D341Med (cell line): ENCODE data around the gene ATXN10.
"Not testable (repeated sequence)": the region's sequence is repeated elsewhere in the genome, so short reads cannot be mapped to it uniquely, and the experiment has no call there.

Experiments
- DNase-seq: peaks from one replicate; pipeline ENCODE4 v3.0.0; 2012; ENCODE audit warnings: low spot score

ATXN10 gene

DNA sequence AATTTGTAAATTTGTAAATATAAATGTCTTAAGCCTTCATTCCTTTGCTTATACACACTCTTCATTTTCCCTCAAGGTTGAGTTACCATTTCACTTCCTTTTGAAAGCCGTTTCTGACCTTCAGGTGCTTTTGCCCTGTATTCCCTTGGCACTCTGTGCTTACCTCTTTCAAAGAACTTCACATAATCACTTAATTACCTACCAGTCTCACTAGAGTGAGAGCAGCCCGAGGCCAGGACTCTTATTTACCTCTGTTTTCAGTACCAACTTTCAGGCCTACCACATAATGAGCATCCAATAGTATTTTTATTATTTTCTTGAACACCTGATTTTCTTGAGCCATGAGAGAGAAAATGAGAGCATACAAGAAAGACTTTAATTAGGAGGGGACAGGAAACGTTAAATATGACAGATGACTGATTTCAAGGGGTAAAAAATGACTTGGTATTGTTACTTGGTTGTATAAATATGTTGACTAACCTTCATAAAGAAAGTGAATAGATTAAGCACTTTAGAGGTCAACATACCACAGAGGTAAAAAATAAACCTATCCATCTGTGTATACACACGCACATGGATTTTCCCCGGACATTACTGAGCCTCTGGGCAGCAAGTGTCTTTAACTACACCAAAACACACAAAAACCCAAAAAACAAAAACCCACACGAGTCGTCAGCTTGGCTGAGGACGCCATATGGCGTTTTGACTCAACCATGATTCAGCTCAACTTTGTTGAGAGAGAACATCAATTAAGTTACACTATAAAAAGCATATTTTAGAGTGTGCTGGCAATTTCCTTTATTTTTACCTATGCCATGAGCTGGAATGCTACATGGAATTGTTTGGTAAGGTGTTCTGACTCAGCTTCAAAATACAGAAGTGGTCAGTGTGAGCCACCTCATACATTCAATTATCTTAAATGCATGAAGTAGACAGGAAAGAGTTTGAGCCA is 7.6 kb downstream of the ATXN10 start:
- DNase-seq = no peak

DNA sequence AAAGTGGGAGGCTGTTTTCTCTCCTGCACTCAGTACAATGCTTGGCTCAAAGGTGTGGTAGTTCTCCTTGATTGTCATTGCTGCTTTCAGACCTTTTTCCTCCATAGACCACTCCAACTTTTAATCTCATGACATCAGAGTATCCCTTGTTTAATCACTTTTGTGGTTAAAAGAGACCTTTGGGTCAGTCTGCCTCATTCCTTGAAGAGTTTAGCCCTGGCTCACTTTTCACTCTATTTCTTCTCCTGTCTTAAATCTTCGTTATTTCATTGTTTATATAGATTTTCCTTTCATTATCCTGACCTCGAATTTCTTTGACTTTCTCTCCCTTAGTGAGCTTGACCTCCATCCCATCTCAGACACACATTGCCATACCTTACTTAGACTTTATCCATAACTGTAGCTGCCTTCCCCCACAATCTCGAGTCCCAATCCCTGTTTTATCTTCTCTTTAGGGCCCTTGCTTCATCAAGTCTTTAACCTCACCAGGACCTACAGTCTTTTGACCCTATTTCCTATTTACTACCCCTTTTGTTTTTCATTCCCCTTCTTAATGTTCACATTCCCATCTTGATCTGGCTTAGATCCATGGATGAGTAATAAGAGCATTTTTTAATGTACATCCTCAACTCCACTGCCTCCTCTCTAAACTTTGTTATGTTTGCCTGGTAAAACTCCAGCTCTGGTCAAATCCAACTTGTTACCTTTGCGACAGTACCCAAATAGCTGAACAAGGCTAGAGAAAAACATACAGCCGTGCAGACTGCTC is 9.5 kb downstream of the ATXN10 start:
- DNase-seq = no peak

DNA sequence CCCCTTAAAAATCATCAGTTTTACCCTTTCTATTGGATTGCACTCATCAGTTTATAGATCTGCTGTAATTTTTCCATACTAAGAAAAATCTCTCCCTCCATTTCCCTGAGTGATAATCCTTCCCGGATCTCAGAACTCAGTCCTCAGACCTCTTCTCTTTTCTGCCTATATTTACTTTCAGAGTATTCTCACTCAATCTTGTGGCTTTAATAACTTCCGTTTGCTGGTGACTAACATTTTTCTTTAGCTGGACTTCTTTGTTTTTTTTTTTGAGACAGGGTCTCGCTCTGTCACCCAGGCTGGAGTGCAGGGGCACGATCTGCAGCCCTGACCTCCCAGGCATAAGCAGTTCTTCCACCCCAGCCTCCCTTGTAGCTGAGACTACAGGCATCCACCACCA is 10.4 kb downstream of the ATXN10 start:
- DNase-seq = no peak

DNA sequence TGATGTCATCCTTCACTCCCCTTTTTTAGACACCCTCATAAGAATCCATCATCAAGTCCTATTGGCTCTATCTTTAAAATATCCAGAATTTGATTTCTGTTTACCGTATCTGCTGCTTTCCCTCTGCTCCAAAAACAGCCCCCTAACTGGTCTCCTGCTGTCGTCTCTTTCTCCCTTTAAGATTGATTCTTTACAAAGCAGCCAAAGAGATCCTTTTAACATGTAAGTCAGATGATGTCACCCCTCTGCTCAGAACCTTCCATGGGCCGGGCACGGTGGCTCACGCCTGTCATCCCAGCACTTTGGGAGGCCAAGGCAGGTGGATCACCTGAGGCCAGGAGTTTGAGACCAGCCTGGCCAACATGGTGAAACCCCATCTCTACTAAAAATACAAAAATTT is 11.1 kb downstream of the ATXN10 start:
- not testable (repeated sequence) for DNase-seq

DNA sequence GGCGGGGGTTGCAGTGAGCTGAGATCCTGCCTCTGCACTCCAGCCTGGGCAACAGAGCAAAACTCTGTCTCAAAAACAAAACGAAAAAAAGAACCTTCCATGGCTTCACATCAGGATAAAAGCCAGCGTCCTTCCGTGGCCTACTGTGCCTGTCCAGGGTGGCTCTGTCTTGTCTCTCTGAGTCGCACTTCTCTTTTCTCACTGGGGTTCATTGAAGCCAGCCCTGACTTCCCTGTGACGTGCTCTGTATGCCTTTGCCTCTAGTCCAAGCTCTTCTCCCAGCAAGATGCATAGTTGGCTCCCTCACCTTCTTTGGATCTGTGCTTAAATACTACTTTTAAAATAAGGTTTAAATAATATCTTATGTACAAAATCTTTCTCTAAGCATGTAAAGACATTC is 11.6 kb downstream of the ATXN10 start:
- DNase-seq = no peak

DNA sequence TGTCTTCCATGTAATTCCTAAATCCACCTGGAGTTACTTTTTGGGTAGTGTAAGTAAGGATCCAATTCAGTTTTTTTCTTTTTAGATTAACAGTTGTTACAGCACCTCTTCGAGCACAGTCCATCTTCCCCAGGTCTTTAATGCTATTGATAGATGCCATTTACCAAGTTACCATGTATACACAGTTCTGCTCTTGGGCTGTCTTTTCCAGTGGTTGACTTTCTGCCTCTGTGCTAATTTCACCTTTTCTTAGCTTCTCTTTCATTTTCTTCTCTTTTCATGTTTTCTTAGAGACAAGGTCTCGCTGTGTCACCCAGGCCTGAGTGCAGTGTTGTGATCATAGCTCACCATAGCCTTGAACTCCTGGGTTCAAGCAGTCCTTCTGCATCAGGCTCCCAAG is 12.0 kb downstream of the ATXN10 start:
- no peak for DNase-seq

DNA sequence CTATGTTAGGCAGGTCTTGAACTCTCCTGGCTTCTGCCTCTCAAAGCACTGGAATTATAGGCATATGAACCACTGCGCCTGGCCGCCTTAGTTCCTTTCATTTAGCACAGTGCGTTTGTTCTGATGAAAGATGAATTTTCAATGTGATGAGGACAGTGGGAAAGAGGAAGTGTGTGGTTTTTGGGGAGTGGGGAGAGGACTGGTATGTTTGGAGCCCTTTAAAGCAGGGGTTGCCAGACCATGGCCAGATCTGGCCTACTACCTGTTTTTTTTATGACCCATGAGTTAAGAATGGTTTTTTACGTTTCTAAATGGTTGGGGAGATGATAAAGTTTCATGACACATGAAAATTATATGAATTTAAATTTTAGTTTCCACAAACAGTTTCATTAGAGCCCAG is 12.5 kb downstream of the ATXN10 start:
- no peak for DNase-seq

DNA sequence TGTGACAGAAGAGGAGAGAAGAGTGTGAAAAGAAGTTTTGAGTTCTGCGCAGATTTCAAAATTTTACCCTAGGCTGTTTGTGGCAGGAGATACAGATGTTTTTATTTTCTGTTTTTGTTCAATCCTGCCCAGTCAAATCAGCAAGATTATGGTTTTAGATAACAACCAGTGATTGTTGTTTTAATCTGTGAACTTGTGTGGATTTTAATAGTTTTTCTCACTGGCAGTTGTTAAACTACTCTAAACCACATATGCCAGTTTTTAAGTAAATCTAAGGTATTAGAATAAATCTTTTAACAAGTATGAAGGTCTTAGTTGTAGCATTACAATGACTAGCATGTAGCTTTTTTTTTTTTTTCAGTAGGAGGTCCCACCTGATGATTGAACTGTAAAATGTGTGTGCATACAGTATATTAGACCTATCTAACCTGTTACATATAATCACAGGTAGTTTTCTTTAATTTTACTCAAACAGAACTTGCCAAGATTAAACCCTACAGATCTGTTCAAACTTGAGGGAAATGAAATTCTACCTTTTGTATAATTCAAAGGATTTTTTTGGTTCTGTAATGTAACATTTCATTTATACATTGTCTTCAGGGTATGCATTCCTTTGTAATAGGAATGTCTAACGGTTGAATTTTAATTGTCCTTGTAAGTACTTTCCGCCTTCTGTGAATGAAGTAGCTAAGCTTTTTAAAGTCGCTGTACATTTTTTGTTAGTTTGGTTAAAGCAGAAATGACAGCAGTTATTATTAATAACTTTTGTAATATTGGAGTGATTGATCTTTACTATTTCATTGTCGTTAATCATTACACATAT is 13.3 kb downstream of the ATXN10 start:
- no peak for DNase-seq

DNA sequence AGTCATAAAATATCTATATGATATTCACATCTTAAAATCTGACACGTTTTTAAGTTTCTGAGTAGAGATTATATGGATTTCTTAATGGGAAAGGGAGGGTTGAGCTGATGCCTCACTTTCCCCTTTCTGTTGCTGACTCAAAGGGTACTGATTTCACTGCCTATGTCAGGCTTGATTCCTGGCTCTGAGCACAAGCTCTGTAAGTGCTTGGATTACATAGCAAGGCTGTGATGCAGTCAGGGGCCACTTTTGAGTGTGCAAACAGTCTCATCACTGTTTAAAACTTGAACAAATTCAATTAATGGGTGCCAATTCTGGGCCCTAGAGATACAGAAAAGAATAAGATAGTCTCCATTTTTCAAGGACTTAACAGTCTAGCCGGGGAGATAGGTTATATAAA is 14.4 kb downstream of the ATXN10 start:
- no peak for DNase-seq

DNA sequence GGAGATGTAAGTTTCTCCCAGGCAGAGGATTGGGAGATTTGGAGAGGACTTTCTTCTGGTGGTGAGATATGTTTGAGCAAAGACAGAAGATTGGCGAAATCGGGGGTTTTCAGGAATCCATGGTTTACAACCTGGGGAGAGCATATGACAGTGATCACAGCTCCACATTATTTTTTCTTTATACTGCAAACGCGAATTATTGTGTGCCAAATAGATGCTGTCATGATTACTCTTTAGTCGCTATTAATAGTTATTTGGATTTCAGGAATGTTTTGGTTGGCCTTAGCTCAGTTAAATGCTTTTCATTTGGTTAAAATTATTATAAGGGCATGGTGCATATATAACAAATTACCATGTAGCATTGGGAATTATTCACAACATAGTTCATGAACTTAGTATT is 15.2 kb downstream of the ATXN10 start:
- DNase-seq = no peak

DNA sequence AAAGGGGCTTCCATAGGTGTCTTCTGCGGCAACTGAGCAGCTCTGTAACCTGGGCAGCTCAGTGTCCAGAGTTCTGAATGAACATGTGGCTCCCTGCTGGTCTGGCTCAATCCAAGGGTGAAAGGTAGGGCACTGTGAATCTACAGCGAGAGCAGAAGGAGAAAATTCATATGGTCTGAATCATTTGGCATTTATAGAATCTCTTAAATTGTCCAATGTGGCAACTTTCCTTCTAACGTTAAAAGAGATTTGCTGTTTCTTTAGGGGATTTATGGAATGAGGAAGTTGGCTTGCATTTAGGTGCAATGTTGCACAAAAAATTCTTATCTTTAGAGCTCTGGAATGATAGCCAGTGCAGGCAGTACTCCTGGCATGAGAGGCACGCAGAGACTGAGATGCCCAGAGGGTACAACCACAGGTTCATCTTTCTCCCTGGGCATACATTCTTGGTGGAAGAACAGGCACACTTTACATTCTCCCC is 17.0 kb downstream of the ATXN10 start:
- DNase-seq = no peak

DNA sequence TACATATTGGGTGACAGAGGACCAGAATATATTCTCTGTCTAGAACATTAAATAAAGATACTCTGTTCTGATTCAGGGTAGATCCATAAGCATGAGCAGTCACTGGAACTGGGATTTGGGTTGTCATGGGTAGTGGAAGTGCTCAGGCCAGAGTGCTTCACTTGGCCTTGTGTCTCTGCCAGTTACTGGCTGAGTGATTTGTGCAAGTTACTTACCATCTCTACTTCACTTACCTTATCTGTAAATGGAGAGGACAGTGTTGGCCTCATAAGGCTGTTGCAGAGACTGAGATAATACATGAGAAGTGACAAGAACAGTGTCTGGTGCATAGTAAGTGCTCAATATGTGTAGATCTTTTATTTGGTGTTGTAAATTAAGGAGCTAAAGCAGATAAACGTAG is 17.6 kb downstream of the ATXN10 start:
- no peak for DNase-seq

DNA sequence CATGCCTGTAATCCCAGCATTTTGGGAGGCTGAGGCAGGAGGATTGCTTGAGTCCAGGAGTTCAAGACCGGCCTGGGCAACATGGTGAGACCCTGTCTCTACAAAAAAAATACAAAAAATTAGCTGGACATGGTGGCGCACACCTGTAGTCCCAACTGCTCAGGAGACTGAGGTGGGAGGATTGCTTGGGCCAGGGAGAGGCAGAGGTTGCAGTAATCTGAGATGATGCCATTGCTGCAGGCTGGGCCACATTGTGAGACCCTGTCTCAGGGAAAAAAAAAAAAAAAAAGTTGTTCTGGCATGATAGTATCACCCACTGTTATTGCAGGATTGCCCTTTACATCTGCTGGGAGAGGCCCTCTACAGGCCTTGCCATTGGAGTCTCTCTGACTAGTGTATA is 18.4 kb downstream of the ATXN10 start:
- no peak for DNase-seq

DNA sequence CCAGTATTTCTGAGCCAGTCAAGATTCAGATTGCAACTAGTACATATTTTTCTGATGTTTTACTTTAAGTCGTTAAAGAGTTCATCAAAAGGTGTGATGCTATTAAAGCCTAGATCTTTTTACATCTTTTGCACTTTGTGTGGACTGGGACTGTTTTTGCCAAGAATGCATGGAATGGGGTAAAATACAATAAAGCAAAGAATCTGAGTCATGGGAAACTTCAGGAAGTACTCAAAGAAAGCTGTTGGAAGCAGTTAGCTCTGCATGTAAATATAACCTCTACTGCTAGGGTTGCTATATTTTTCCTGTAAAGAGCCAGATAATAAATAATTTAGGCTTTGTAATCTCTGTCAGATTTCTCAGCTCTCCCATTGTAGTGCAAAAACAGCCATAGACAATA is 20.9 kb downstream of the ATXN10 start:
- no peak for DNase-seq

DNA sequence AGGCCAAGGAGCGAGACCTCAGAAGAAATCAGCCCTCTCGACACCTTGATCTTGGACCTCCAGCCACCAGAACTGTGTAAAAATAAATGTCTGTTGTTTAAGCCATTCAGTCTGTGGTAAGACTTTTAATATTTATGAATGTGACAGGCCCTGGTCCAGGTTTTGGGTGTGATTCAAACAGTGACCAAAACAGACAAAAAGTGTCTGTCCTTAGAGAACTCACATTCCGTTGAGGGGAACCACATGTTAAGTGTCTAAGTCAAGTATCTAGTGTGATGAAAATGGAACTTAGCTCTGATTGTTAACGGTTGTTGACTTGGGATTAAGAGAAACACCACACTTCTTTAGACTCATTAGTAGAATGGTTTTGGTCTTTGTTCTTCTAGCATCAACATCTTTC is 22.2 kb downstream of the ATXN10 start:
- DNase-seq = no peak

DNA sequence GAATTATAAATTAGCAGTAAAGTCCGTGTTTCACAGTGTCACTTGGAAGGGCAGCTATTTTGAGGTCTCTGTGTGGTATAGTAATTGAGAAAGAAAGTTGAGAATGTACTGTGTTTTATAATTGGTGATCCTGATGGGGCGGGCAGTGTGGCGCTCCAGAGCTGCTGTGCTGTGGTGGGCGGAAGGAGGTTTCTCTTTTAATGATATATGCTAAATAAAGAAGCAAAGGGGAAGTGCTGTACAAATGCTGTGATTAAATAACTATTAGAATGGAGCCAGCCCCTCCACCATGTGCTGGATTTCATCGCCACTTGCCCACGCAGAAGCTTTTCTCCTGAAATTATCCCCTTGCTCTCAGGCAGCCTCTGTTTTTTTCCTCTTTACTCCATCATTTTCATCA is 24.6 kb downstream of the ATXN10 start:
- no peak for DNase-seq

DNA sequence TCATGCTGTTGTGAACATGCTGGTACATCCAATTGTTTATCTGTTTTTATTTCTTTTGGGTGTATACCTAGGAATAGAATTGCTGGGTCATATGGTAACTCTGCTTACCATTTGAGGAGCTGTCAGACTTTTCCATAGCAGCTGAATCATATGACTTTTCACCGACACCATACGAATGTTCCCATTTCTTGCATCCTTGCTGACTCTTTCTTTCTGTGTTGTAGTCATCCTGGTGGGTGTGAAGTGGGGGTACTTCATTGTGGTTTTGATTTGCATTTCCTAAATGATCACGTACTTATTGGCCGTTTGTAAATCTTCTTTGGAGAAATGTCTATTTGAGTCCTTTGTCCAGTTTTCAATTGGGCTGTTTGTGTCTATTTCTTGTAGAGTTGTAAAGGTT is 26.5 kb downstream of the ATXN10 start:
- no peak for DNase-seq

DNA sequence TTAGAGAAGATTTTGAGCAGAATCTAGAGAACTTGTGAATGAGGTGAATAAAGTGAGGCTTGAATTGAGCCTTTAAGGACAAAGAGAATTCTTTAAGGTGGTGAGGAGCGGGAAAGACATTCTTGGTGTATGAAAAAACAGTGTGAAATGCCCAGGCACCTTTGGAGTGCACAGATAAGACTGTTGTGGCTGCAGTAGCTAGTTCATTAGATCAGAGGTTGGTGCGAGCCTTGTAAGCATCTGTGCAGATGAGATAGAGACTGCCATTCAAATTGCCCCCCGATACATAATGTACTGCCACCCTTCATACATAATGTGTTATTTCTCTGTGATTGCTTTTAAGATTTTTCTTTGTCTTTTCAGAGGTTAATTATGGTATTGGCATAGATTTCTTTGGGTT is 31.3 kb downstream of the ATXN10 start:
- no peak for DNase-seq

DNA sequence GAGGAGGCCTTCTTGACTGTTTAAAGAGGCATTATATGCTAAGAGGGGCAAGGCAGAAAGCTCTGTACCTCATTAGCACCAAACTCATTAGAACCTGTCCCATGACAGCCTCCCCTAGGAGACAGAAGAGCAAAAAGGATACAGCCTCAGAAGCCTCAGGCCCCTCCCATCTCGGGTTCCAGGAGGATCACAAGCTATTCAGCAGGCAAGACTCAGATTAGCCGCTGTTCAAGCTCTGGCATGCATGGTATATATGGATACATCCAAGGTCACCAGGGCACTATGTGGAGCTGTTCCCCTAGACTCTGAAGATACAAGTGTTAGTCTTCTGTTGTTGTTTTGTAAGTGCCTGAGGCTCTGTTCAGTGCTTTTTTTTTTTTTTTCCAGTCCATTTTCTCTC is 32.1 kb downstream of the ATXN10 start:
- DNase-seq = no peak

DNA sequence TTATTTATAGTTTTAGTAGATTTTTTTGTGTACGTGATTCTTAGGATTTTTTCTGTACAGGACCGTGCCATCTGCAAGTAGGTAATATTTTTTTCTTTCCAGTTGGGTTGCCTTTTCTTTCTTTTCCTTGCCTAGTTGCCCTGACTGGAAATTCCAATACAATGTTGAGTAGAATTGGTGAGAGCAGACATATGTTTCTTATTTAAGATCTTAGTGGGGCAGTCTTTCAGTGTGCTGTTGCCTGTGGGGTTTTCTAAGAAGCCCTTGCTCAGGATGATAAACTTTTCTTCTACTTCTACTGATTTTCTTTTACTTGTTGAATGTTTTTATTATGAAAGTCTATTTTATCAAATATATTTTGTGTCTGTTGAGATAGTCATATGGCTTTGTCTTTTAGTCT is 33.0 kb downstream of the ATXN10 start:
- no peak for DNase-seq

DNA sequence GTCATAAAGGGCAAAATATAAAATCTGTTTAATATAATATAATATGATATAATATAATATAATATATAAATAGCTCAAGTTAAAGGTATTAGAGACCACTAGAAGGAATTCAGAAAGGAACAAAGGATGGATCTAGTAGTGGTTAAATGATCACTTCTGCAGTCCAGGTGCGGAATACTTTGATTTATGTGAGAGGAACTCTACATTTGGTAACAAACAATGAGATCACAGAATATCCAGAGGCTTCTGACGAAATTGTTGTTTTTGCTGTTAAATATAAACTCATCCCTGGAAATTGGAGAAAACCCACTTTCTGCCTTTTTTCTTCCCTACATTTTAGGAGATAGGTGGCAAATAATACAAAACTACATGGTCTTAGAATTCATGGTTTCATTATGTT is 36.0 kb downstream of the ATXN10 start:
- no peak for DNase-seq

DNA sequence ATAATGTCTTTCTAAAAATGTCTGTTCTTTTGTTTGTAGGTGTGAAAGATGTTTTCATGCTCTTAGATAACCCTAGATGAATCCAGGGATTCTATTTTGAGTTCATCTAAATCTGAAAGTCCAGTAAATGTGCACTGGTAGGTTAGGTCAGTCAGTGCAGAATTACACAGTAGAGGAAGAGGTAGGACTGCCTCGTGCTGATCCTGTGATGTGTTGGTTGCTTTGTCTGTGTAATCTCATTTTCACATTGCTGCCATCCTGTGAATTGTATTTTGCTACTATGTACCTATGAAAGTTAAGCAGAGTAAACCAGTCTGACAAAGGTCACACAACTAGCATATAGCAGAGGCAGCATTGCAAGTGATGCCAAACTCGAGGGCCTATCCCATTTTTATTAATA is 36.5 kb downstream of the ATXN10 start:
- no peak for DNase-seq
